ENCODE results near the gene ATXN1.

The ATXN1 gene

GRCh38 chr6:16578695-16579285 lies 182.5 kb downstream of the ATXN1 start:
- H3K36me3 ChIP-seq (ENCODE audit: control insufficient read depth, insufficient read depth, low read length) = no peaks in the 10 kb centered on the region
- H3K4me1 ChIP-seq (ENCODE audit: control insufficient read depth, insufficient read depth, low read length) = no peaks in the 10 kb centered on the region
- no peaks in the 10 kb centered on the region for H3K27me3 ChIP-seq (ENCODE audit: control insufficient read depth, insufficient read depth, low read length)
- no peak overlapping the region for H3K9ac ChIP-seq (ENCODE audit: low read length)
- no peak overlapping the region for H3K4me3 ChIP-seq (ENCODE audit: low read length)
- H3K9me3 ChIP-seq (ENCODE audit: control insufficient read depth, low read length) = no peaks in the 10 kb centered on the region

- no peaks in the 10 kb centered on the region for H3K4me1 ChIP-seq (ENCODE audit: control insufficient read depth, insufficient read depth, low read length)
- no peaks in the 10 kb centered on the region for H3K36me3 ChIP-seq (ENCODE audit: control insufficient read depth, insufficient read depth, low read length)
- no peaks in the 10 kb centered on the region for H3K9me3 ChIP-seq (ENCODE audit: control insufficient read depth, low read length)
- H3K9ac ChIP-seq (ENCODE audit: low read length) = no peak overlapping the region
- H3K4me3 ChIP-seq (ENCODE audit: low read length) = no peak overlapping the region
- H3K27me3 ChIP-seq (ENCODE audit: control insufficient read depth, insufficient read depth, low read length) = no peaks in the 10 kb centered on the region
Measured at GRCh38 chr6:16576451-16577368, 184.6 kb downstream of the ATXN1 start.

DNA sequence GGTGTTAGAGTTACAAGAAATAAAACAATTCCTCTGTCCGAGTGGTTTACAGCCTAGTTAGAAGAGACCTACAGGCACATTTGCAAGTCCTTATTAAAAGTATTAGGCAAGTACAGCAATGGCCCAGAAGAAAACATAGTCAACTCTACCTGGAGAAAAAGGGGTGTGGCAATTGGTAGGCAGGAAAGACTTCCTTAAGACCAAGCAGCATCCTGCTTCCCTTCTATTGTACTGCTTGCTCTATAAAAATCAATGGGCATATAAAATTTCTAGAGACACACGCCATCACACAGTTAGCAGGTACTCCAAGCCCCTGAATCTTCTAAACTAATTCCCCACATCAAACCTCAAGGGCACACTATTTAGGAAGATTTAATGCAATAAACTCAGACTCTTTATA lies 185.6 kb downstream of the ATXN1 start:
- Histone ChIP-seq H3K4me1 (ENCODE audit: control insufficient read depth, insufficient read depth, low read length) (no peaks in the 10 kb centered on the region), H3K4me3 (ENCODE audit: low read length) (no peak overlapping the region), H3K9me3 (ENCODE audit: control insufficient read depth, low read length) (no peaks in the 10 kb centered on the region), H3K27me3 (ENCODE audit: control insufficient read depth, insufficient read depth, low read length) (no peaks in the 10 kb centered on the region), H3K36me3 (ENCODE audit: control insufficient read depth, insufficient read depth, low read length) (no peaks in the 10 kb centered on the region), H3K9ac (ENCODE audit: low read length) (no peak overlapping the region)

DNA sequence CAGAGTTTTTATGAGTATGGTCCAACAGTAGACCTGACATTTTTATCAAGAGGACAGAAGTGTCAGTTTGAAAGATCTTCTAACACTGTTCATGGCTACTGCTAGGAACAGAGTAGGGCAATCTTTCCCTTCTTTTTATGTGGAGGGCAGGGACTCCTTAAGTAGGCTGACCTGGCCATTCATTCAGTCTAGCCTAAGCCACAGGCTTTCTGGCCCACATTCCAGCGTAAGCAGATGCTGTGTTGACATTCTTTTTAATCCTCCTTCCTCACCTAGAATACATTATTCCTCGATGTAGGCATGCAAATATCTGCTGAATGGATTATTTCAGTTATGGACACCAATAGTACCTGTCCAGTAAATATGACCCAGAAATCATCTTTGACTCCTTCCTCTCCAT lies 188.3 kb downstream of the ATXN1 start:
- H3K9ac ChIP-seq (ENCODE audit: low read length) = no peak overlapping the region

GRCh38 chr6:16572317-16572716 lies 188.9 kb downstream of the ATXN1 start:
- no peaks in the 10 kb centered on the region for H3K36me3 ChIP-seq (ENCODE audit: control insufficient read depth, insufficient read depth, low read length)
- no peaks in the 10 kb centered on the region for H3K4me1 ChIP-seq (ENCODE audit: control insufficient read depth, insufficient read depth, low read length)
- no peaks in the 10 kb centered on the region for H3K9me3 ChIP-seq (ENCODE audit: control insufficient read depth, low read length)
- H3K9ac ChIP-seq (ENCODE audit: low read length) = no peak overlapping the region
- H3K27me3 ChIP-seq (ENCODE audit: control insufficient read depth, insufficient read depth, low read length) = no peaks in the 10 kb centered on the region
- no peak overlapping the region for H3K4me3 ChIP-seq (ENCODE audit: low read length)

More for the DNA sequence above, 188.3 kb downstream of the ATXN1 start:
- Histone ChIP-seq H3K9me3 (ENCODE audit: control insufficient read depth, low read length) (no peaks in the 10 kb centered on the region), H3K36me3 (ENCODE audit: control insufficient read depth, insufficient read depth, low read length) (no peaks in the 10 kb centered on the region), H3K4me1 (ENCODE audit: control insufficient read depth, insufficient read depth, low read length) (no peaks in the 10 kb centered on the region), H3K4me3 (ENCODE audit: low read length) (no peak overlapping the region), H3K27me3 (ENCODE audit: control insufficient read depth, insufficient read depth, low read length) (no peaks in the 10 kb centered on the region)

- no peaks in the 10 kb centered on the region for H3K4me1 ChIP-seq (ENCODE audit: control insufficient read depth, insufficient read depth, low read length)
- no peak overlapping the region for H3K9ac ChIP-seq (ENCODE audit: low read length)
Measured at GRCh38 chr6:16570946-16571345, 190.3 kb downstream of the ATXN1 start.

GRCh38 chr6:16570221-16570553 lies 191.1 kb downstream of the ATXN1 start:
- H3K9ac ChIP-seq (ENCODE audit: low read length) = no peak overlapping the region
- no peaks in the 10 kb centered on the region for H3K4me1 ChIP-seq (ENCODE audit: control insufficient read depth, insufficient read depth, low read length)
- no peaks in the 10 kb centered on the region for H3K9me3 ChIP-seq (ENCODE audit: control insufficient read depth, low read length)
- no peak overlapping the region for H3K4me3 ChIP-seq (ENCODE audit: low read length)
- no peaks in the 10 kb centered on the region for H3K27me3 ChIP-seq (ENCODE audit: control insufficient read depth, insufficient read depth, low read length)
- no peaks in the 10 kb centered on the region for H3K36me3 ChIP-seq (ENCODE audit: control insufficient read depth, insufficient read depth, low read length)

More at GRCh38 chr6:16570946-16571345, 190.3 kb downstream of the ATXN1 start:
- no peaks in the 10 kb centered on the region for H3K36me3 ChIP-seq (ENCODE audit: control insufficient read depth, insufficient read depth, low read length)
- H3K4me3 ChIP-seq (ENCODE audit: low read length) = no peak overlapping the region
- no peaks in the 10 kb centered on the region for H3K27me3 ChIP-seq (ENCODE audit: control insufficient read depth, insufficient read depth, low read length)
- H3K9me3 ChIP-seq (ENCODE audit: control insufficient read depth, low read length) = no peaks in the 10 kb centered on the region

DNA sequence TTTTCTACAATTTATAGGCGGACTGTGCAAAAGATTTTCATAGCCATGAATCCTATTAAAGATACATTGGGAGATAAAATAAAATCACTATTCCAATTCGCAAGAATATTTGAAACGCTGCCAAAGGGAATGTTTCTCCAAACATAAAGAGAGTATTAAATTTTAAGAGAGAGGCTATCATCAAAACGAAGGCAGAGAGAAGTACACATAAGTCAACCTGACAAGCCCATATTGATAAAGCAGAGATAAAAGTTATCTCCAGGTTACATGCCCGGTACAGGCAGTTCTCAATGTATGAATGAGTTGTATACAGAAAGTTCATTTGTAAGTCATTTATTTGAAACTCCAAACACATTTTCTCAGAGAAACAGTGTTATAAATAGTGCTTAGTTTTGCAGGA lies 193.1 kb downstream of the ATXN1 start:
- Histone ChIP-seq H3K4me1 (ENCODE audit: control insufficient read depth, insufficient read depth, low read length) (no peaks in the 10 kb centered on the region), H3K4me3 (ENCODE audit: low read length) (no peak overlapping the region), H3K36me3 (ENCODE audit: control insufficient read depth, insufficient read depth, low read length) (no peaks in the 10 kb centered on the region), H3K27me3 (ENCODE audit: control insufficient read depth, insufficient read depth, low read length) (no peaks in the 10 kb centered on the region), H3K9ac (ENCODE audit: low read length) (no peak overlapping the region), H3K9me3 (ENCODE audit: control insufficient read depth, low read length) (no peaks in the 10 kb centered on the region)

- Histone ChIP-seq H3K27me3 (ENCODE audit: control insufficient read depth, insufficient read depth, low read length) (no peaks in the 10 kb centered on the region), H3K9ac (ENCODE audit: low read length) (no peak overlapping the region), H3K4me1 (ENCODE audit: control insufficient read depth, insufficient read depth, low read length) (no peaks in the 10 kb centered on the region), H3K36me3 (ENCODE audit: control insufficient read depth, insufficient read depth, low read length) (no peaks in the 10 kb centered on the region), H3K4me3 (ENCODE audit: low read length) (no peak overlapping the region), H3K9me3 (ENCODE audit: control insufficient read depth, low read length) (no peaks in the 10 kb centered on the region)
Measured at GRCh38 chr6:16567071-16567470, 194.2 kb downstream of the ATXN1 start.

- Histone ChIP-seq H3K9me3 (ENCODE audit: control insufficient read depth, low read length) (no peaks in the 10 kb centered on the region), H3K36me3 (ENCODE audit: control insufficient read depth, insufficient read depth, low read length) (no peaks in the 10 kb centered on the region), H3K9ac (ENCODE audit: low read length) (no peak overlapping the region), H3K4me3 (ENCODE audit: low read length) (no peak overlapping the region), H3K27me3 (ENCODE audit: control insufficient read depth, insufficient read depth, low read length) (no peaks in the 10 kb centered on the region), H3K4me1 (ENCODE audit: control insufficient read depth, insufficient read depth, low read length) (no peaks in the 10 kb centered on the region)
Measured at GRCh38 chr6:16564436-16564835, 196.8 kb downstream of the ATXN1 start.

DNA sequence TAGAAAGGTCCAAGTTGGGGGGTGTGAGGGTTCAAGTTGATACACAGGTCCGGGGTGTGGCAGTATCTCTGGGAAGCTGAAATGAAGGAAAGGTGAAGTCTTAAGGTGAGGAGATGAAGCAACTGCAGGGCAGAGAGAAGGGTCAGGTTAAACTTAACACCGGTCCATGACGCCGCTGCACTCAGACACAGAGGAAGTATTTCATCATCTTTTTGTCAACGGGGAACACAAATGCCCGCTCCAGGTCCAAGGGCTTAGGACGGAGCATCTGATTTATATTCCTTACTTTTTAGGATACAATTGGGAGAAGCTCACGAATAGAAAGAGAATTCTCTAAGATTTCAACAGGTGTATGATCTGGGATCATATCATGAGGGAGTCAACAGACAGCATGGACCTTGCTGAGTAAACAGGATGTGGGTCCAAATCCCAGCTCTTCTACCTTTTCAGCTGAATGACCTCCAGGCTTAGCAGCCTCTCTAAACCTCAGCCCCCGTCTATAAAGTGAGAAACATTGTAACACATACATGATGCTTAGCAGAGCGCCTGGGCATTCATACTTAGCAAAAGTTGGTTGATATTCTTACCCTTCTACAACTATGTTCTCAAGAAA lies 197.5 kb downstream of the ATXN1 start:
- Histone ChIP-seq H3K9me3 (ENCODE audit: control insufficient read depth, low read length) (no peaks in the 10 kb centered on the region), H3K27me3 (ENCODE audit: control insufficient read depth, insufficient read depth, low read length) (no peaks in the 10 kb centered on the region), H3K4me1 (ENCODE audit: control insufficient read depth, insufficient read depth, low read length) (no peaks in the 10 kb centered on the region), H3K4me3 (ENCODE audit: low read length) (no peak overlapping the region), H3K36me3 (ENCODE audit: control insufficient read depth, insufficient read depth, low read length) (no peaks in the 10 kb centered on the region), H3K9ac (ENCODE audit: low read length) (no peak overlapping the region)

DNA sequence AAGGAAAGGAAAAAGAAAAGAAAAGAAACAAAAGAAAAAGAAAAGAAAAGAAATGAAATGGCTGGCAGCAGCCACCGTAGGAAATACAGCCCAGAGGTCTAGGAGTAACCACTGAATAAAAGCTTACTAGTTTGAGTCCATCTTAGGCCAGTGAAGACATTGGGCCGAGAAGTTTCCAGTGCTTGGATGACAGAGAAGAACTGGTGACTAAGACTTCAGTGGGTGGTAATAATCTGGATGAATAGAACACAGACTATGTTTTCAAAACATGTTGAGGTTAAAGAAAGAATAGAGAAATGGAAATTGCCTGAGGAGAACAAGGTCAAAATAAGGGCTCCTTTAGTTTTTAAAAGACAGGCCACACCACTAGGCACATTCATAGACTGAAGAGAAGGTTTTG lies 198.8 kb downstream of the ATXN1 start:
- Histone ChIP-seq H3K9ac (ENCODE audit: low read length) (no peak overlapping the region), H3K36me3 (ENCODE audit: control insufficient read depth, insufficient read depth, low read length) (no peaks in the 10 kb centered on the region), H3K4me3 (ENCODE audit: low read length) (no peak overlapping the region), H3K27me3 (ENCODE audit: control insufficient read depth, insufficient read depth, low read length) (no peaks in the 10 kb centered on the region), H3K4me1 (ENCODE audit: control insufficient read depth, insufficient read depth, low read length) (no peaks in the 10 kb centered on the region), H3K9me3 (ENCODE audit: control insufficient read depth, low read length) (no peaks in the 10 kb centered on the region)
